A673 (cell line): Measurements from ENCODE around the gene COLEC12.

Experiments used
- EZH2 ChIP-seq: fragments of 200-600 bp; sonication (generic); IDR thresholded peaks from 2 replicates; pipeline ENCODE4 v1.6.1; 2017; ENCODE audit warnings: borderline replicate concordance, low read depth, mild to moderate bottlenecking, mixed read lengths, antibody characterized with exemption, low read length; ENCODE audit not compliant: poor library complexity, severe bottlenecking
- TF ChIP-seq, protein P1 (sequence below): fragments of 300-800, 200-600 bp; sonication (generic); conservative IDR thresholded peaks from 2 replicates; pipeline ENCODE4 v1.5.1; 2017; ENCODE audit warnings: low read depth, mild to moderate bottlenecking, antibody characterized with exemption, low read length, moderate library complexity, mixed read lengths

GRCh38 chr18:332007-332406 is 168.5 kb downstream of the COLEC12 start:
- no peak for TF ChIP-seq EZH2
- TF ChIP-seq, protein P1, sequence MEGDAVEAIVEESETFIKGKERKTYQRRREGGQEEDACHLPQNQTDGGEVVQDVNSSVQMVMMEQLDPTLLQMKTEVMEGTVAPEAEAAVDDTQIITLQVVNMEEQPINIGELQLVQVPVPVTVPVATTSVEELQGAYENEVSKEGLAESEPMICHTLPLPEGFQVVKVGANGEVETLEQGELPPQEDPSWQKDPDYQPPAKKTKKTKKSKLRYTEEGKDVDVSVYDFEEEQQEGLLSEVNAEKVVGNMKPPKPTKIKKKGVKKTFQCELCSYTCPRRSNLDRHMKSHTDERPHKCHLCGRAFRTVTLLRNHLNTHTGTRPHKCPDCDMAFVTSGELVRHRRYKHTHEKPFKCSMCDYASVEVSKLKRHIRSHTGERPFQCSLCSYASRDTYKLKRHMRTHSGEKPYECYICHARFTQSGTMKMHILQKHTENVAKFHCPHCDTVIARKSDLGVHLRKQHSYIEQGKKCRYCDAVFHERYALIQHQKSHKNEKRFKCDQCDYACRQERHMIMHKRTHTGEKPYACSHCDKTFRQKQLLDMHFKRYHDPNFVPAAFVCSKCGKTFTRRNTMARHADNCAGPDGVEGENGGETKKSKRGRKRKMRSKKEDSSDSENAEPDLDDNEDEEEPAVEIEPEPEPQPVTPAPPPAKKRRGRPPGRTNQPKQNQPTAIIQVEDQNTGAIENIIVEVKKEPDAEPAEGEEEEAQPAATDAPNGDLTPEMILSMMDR = no peak
